Progenitor cell of endocrine pancreas (in vitro differentiated cells): Measurements from ENCODE around the gene MEGF10. TPM values are rescaled to one million over a fixed set of nuclear protein-coding genes. Genes with fewer than 3 reads are reported as not detected.

Source experiments
- DNase-seq: peaks from one replicate; pipeline ENCODE4 v3.0.0; 2021; ENCODE audit warnings: low spot score; ENCODE audit not compliant: unreplicated experiment
- H3K27ac Mint-ChIP-seq: 2 replicates; pipeline ENCODE4 v1.8.0; 2021; ENCODE audit warnings: mild to moderate bottlenecking, moderate library complexity, mixed read lengths
- H3K27me3 Mint-ChIP-seq: 2 replicates; pipeline ENCODE4 v1.8.0; 2021; ENCODE audit warnings: mixed read lengths
- H3K36me3 Mint-ChIP-seq: 2 replicates; pipeline ENCODE4 v1.8.0; 2022; ENCODE audit warnings: mixed read lengths; ENCODE audit not compliant: insufficient read depth
- H3K4me1 Mint-ChIP-seq: 2 replicates; pipeline ENCODE4 v1.8.0; 2021; ENCODE audit warnings: low read depth, mixed read lengths
- H3K4me3 Mint-ChIP-seq: 2 replicates; pipeline ENCODE4 v1.8.0; 2021; ENCODE audit warnings: low read depth, mild to moderate bottlenecking, moderate library complexity, mixed read lengths
- H3K9me3 Mint-ChIP-seq: 2 replicates; pipeline ENCODE4 v1.8.0; 2021; ENCODE audit warnings: low read depth, mixed read lengths
- total RNA-seq: library from RNA; stranded (reverse); gene quantifications from 2 replicates; pipeline ENCODE4 v1.2.1, GENCODE V29; 2021
- TF ChIP-seq, protein P1 (sequence below): fragments of 200-600 bp; sonication (generic); IDR thresholded peaks from one replicate; pipeline ENCODE4 v1.5.0; 2021; ENCODE audit warnings: antibody characterized with exemption, mild to moderate bottlenecking; ENCODE audit not compliant: unreplicated experiment

MEGF10 gene
- total RNA-seq, 1 donor from 2014 or later: 12.5 TPM

DNA sequence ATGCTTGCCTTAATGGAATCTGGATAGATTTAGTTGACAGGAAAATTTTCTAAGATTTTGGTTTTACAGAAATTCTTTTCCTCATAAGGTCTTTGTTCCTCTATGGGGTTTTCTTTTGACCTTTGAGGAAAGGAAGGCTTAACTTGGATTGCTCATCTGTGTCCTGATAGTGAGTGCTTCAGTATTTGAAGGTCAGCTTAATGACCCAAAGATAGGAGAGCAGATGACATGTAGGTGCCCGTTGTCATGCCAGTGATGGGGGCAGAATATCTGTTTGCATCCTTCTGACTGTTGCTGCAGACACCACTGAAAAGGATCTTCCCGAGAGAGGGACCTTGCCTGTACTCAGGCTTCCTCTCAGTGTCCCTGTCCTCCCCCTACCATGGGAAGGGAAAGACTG lies 30.9 kb downstream of the MEGF10 start:
- no peak overlapping the region for H3K27ac Mint-ChIP-seq

DNA sequence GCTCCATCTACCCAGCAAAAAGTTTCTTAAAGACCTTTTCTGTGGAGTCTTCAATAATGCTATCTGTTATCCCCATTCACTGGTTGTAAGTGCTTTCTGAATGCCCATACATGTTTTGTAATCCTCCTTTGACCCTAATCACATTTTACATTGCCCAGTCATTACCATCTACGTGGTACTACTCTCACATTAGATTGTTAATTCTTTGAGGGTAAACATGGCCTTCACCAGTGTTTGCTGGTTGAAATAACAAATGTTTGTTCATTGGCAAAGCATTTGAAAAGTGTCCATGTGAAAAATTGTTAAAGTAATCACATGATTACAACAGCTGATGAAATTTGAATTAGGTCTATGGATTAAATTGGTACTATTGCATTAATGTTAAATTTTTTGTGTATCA lies 31.8 kb downstream of the MEGF10 start:
- TF ChIP-seq, protein P1, sequence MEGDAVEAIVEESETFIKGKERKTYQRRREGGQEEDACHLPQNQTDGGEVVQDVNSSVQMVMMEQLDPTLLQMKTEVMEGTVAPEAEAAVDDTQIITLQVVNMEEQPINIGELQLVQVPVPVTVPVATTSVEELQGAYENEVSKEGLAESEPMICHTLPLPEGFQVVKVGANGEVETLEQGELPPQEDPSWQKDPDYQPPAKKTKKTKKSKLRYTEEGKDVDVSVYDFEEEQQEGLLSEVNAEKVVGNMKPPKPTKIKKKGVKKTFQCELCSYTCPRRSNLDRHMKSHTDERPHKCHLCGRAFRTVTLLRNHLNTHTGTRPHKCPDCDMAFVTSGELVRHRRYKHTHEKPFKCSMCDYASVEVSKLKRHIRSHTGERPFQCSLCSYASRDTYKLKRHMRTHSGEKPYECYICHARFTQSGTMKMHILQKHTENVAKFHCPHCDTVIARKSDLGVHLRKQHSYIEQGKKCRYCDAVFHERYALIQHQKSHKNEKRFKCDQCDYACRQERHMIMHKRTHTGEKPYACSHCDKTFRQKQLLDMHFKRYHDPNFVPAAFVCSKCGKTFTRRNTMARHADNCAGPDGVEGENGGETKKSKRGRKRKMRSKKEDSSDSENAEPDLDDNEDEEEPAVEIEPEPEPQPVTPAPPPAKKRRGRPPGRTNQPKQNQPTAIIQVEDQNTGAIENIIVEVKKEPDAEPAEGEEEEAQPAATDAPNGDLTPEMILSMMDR: no peak

More for the DNA sequence above, 30.9 kb downstream of the MEGF10 start:
- DNase-seq: no peak
- peaks cover 5% of the 10 kb centered on the region for H3K4me1 Mint-ChIP-seq
- H3K27me3 Mint-ChIP-seq: peaks cover 4% of the 10 kb centered on the region
- H3K9me3 Mint-ChIP-seq: no peaks in the 10 kb centered on the region
- no peak overlapping the region for H3K4me3 Mint-ChIP-seq
- H3K36me3 Mint-ChIP-seq: no peaks in the 10 kb centered on the region
- TF ChIP-seq, protein P1: no peak

DNA sequence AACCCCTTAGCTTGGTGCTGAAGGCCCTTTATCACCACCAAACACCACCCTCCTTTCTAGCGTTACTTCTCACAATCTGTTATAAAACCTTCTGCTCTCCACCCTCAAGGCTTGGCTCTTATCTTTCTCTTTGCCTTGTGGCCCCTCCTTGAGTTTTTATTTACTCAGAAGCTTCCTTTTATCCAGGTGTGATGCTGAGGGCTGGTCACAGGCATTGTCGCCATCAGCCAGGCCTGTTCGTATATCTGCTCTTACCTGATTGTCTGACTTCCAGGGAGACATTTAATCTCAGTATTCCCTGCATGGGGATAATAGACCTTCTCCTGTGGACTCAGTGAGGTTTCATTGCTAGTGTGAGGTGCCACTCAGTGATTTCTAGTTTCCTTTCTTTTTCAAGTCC lies 34.2 kb downstream of the MEGF10 start:
- no peak for DNase-seq
- TF ChIP-seq, protein P1: no peak
- no peak overlapping the region for H3K4me3 Mint-ChIP-seq
- no peak overlapping the region for H3K27ac Mint-ChIP-seq
- no peaks in the 10 kb centered on the region for H3K9me3 Mint-ChIP-seq
- peaks cover 5% of the 10 kb centered on the region for H3K4me1 Mint-ChIP-seq
- no peaks in the 10 kb centered on the region for H3K36me3 Mint-ChIP-seq
- peaks cover 4% of the 10 kb centered on the region for H3K27me3 Mint-ChIP-seq

More for the DNA sequence above, 31.8 kb downstream of the MEGF10 start:
- Mint-ChIP-seq H3K4me1 (peaks cover 5% of the 10 kb centered on the region), H3K27me3 (peaks cover 4% of the 10 kb centered on the region), H3K4me3 (no peak overlapping the region), H3K36me3 (no peaks in the 10 kb centered on the region), H3K27ac (no peak overlapping the region), H3K9me3 (no peaks in the 10 kb centered on the region)
- no peak for DNase-seq

DNA sequence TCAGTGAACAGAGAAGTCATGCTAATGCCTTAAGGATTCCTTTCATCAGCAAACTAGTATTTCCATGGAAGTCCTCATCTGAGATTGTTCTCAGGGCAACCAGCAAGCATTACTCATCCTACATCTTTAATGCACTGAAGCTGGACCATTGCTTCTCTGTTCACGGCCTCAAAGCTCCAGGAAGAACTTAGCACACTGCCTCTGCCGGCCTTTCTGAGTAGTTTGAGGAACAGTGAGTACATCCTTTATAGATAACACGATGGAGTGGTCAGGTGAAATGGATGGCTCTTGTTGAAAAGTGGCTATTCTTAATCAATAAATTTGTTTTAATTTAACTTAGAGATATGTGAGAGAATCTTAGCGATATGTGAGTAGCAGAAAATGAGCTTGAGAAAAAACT lies 35.8 kb downstream of the MEGF10 start:
- DNase-seq: no peak
- H3K27ac Mint-ChIP-seq: no peak overlapping the region
- H3K9me3 Mint-ChIP-seq: no peaks in the 10 kb centered on the region
- no peaks in the 10 kb centered on the region for H3K36me3 Mint-ChIP-seq
- H3K4me1 Mint-ChIP-seq: peaks cover 5% of the 10 kb centered on the region
- H3K27me3 Mint-ChIP-seq: peaks cover 8% of the 10 kb centered on the region
- no peak overlapping the region for H3K4me3 Mint-ChIP-seq
- TF ChIP-seq, protein P1: peak; percentile 17

DNA sequence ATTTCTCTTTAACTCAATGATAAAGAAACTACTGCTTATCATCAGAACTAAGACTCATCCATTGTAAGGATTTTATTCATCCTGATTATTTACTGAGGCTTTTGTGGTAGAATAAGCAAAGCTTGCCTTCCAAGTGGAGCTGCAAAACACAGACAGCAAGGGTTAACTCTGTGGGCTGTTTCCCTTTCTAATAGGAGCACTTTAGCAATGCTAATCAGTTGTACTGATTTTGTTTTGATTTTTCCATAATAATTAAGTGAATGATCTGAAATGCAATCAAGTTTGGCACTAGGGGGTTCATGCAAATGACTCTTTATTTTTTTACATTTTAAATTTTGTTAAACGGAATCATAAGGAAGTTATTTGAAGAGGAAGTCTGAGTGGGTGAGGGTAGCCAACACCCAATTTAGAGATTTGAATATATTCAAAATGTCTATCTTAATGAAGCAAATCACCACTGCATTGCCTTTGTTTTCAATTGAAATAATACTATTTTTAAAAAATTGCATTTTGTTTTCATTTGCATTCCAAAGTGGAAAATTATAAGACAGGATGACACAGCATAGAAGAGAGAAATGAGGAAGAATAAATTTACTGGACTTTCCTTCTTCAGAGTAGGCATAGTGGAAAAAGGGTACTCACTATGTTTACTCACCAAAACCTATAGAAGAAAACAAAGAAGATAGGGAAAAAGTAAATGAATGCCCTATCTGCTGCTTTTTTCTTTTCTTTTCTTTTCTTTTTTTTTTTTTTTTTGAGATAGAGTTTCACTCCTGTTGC lies 36.6 kb downstream of the MEGF10 start:
- TF ChIP-seq, protein P1: no peak
- Mint-ChIP-seq H3K27me3 (peaks cover 11% of the 10 kb centered on the region), H3K4me3 (no peak overlapping the region), H3K36me3 (no peaks in the 10 kb centered on the region), H3K9me3 (no peaks in the 10 kb centered on the region), H3K4me1 (peaks cover 3% of the 10 kb centered on the region), H3K27ac (no peak overlapping the region)
- DNase-seq: no peak
